Peyer's patch (tissue), 4 donors: ENCODE results near the gene SEMA5A. TPM values are rescaled to one million over a fixed set of nuclear protein-coding genes. Genes with fewer than 3 reads are reported as not detected.

ENCODE experiments used
- DNase-seq, 3 donors: peaks; one replicate each; pipeline ENCODE4 v3.0.0-alpha.2; 2017 to 2019
- H3K27ac ChIP-seq, 4 donors: fragments of 200-600 bp; sonication (generic); one replicate each; pipeline ENCODE4 v1.5.1; 2016 to 2019
- H3K27me3 ChIP-seq, 2 donors: fragments of 200-600 bp; sonication (generic); one replicate each; pipeline ENCODE4 v1.5.1; 2019
- H3K36me3 ChIP-seq, 3 donors: fragments of 200-600 bp; sonication (generic); one replicate each; pipeline ENCODE4 v1.5.1; 2016 to 2019
- H3K4me1 ChIP-seq, 4 donors: fragments of 200-600 bp; sonication (generic); one replicate each; pipeline ENCODE4 v1.5.1; 2016 to 2019
- H3K4me3 ChIP-seq, 4 donors: fragments of 200-600 bp; sonication (generic); 1 replicate in 3 of 4; 2 replicates in 1 of 4; pipeline ENCODE4 v1.5.1; 2016 to 2019; ENCODE audit warnings: mild to moderate bottlenecking in 1 of 4
- H3K9me3 ChIP-seq, 4 donors: fragments of 200-600 bp; sonication (generic); one replicate each; pipeline ENCODE4 v1.5.1; 2016 to 2019; ENCODE audit warnings: mild to moderate bottlenecking in 1 of 4
- CTCF ChIP-seq, 6 experiments: fragments of 450-650 bp in 4 of 6; fragments of 200-600 bp in 2 of 6; sonication (generic) in 1 of 6; IDR thresholded peaks; one replicate each; pipeline ENCODE4 v1.5.1; 2017 to 2019; ENCODE audit warnings: antibody characterized with exemption in 6 of 6, mild to moderate bottlenecking in 3 of 6, moderate library complexity in 1 of 6
- POLR2A ChIP-seq, 2 donors: fragments of 450-650 bp; IDR thresholded peaks; one replicate each; pipeline ENCODE4 v1.5.1; 2017; ENCODE audit warnings: antibody characterized with exemption in 2 of 2, mild to moderate bottlenecking in 2 of 2, moderate library complexity in 2 of 2
- total RNA-seq, 4 donors: library from RNA; depleted of rRNA; stranded (reverse); fragments of >200 nt; gene quantifications; one replicate each; pipeline ENCODE4 v1.1.0, GENCODE V29; 2016

Gene SEMA5A
- total RNA-seq, 4 donors from 2014 or later, result 11.6 to 22.5 (median 18.2) TPM

GRCh38 chr5:9040475-9040874, 505.4 kb downstream of the SEMA5A start:
- Histone ChIP-seq H3K27me3 (no peaks in the 10 kb centered on the region), H3K27ac (no peak overlapping the region), H3K4me3 (no peak overlapping the region), H3K9me3 (no peaks in the 10 kb centered on the region), H3K36me3 (peaks cover 0 to 14% (median 0%) of the 10 kb centered on the region in 3 donors), H3K4me1 (no peaks in the 10 kb centered on the region)
- no peak for DNase-seq
- no peak for TF ChIP-seq POLR2A (IDR thresholded peaks at IDR 0.05)
- TF ChIP-seq CTCF (IDR thresholded peaks at IDR 0.05), result no peak

- H3K27me3 ChIP-seq, result no peaks in the 10 kb centered on the region
- H3K4me3 ChIP-seq, result no peak overlapping the region
- no peaks in the 10 kb centered on the region for H3K9me3 ChIP-seq
- no peak overlapping the region for H3K27ac ChIP-seq
- H3K4me1 ChIP-seq, result no peaks in the 10 kb centered on the region
- DNase-seq, result no peak
- no peak for TF ChIP-seq POLR2A (IDR thresholded peaks at IDR 0.05)
- no peaks in the 10 kb centered on the region for H3K36me3 ChIP-seq
These were observed 508.8 kb downstream of the SEMA5A start for GRCh38 chr5:9037048-9037447.

GRCh38 chr5:9035346-9035745, 510.5 kb downstream of the SEMA5A start:
- TF ChIP-seq CTCF (IDR thresholded peaks at IDR 0.05) (no peak), POLR2A (IDR thresholded peaks at IDR 0.05) (no peak)
- H3K4me3 ChIP-seq, result no peak overlapping the region
- H3K9me3 ChIP-seq, result no peaks in the 10 kb centered on the region
- no peak for DNase-seq
- H3K36me3 ChIP-seq, result no peaks in the 10 kb centered on the region
- no peaks in the 10 kb centered on the region for H3K27me3 ChIP-seq
- H3K27ac ChIP-seq, result no peak overlapping the region
- H3K4me1 ChIP-seq, result no peaks in the 10 kb centered on the region

- H3K4me1 ChIP-seq, result no peaks in the 10 kb centered on the region
- no peak overlapping the region for H3K27ac ChIP-seq
- no peak for DNase-seq
- no peaks in the 10 kb centered on the region for H3K36me3 ChIP-seq
- no peaks in the 10 kb centered on the region for H3K27me3 ChIP-seq
- no peaks in the 10 kb centered on the region for H3K9me3 ChIP-seq
- H3K4me3 ChIP-seq, result no peak overlapping the region
- TF ChIP-seq CTCF (IDR thresholded peaks at IDR 0.05) (no peak), POLR2A (IDR thresholded peaks at IDR 0.05) (no peak)
These were observed 511.2 kb downstream of the SEMA5A start for GRCh38 chr5:9034649-9035048.

- Histone ChIP-seq H3K4me1 (no peaks in the 10 kb centered on the region), H3K27me3 (no peaks in the 10 kb centered on the region), H3K9me3 (no peaks in the 10 kb centered on the region), H3K27ac (no peak overlapping the region), H3K4me3 (no peak overlapping the region), H3K36me3 (no peaks in the 10 kb centered on the region)
- TF ChIP-seq POLR2A (IDR thresholded peaks at IDR 0.05), result no peak
- no peak for TF ChIP-seq CTCF (IDR thresholded peaks at IDR 0.05)
- DNase-seq, result no peak
These were observed 512.4 kb downstream of the SEMA5A start for GRCh38 chr5:9033524-9033923.

- Histone ChIP-seq H3K4me1 (no peaks in the 10 kb centered on the region), H3K27me3 (no peaks in the 10 kb centered on the region)
- TF ChIP-seq POLR2A (IDR thresholded peaks at IDR 0.05) (no peak), CTCF (IDR thresholded peaks at IDR 0.05) (no peak)
These were observed 519.9 kb downstream of the SEMA5A start for GRCh38 chr5:9025942-9026341.

More at GRCh38 chr5:9025942-9026341, 519.9 kb downstream of the SEMA5A start:
- Histone ChIP-seq H3K36me3 (no peaks in the 10 kb centered on the region), H3K4me3 (no peak overlapping the region), H3K9me3 (peaks cover 0 to 3% (median 0%) of the 10 kb centered on the region in 4 donors), H3K27ac (no peak overlapping the region)
- DNase-seq, result no peak
